Measurements from ENCODE around the gene SEPTIN11. TPM values are rescaled to one million over a fixed set of nuclear protein-coding genes. Genes with fewer than 3 reads are reported as not detected.

SEPTIN11 gene
- total and polyA plus RNA-seq, 2 of the 8 experiments (the other 6 are each of a cell fraction or from before 2014, with no cell fraction given): 32.2 to 110 TPM

GRCh38 chr4:76972306-76972705, 22.8 kb downstream of the SEPTIN11 start:
- Histone ChIP-seq H4K91ac (replicated peaks; ENCODE audit: insufficient read length, low read length) (no peak overlapping the region), H2AK5ac (ENCODE audit: low read depth, low read length) (no peak overlapping the region), H2BK15ac (ENCODE audit: low read length) (no peak overlapping the region), H3K23me2 (ENCODE audit: low read depth, low read length) (no peaks in the 10 kb centered on the region), H4K20me1 (replicated peaks in 1 of 2; ENCODE audit: control insufficient read depth in 1 of 2, insufficient read depth in 2 of 2, low read length in 2 of 2) (peaks cover 0 to 2% of the 10 kb centered on the region in 2 experiments), H3K36me3 (ENCODE audit: control insufficient read depth in 2 of 4, insufficient read depth in 4 of 4, low read length in 3 of 4) (no peaks in the 10 kb centered on the region), H3K27ac (ENCODE audit: low read depth, low read length) (no peak overlapping the region), H2AFZ (ENCODE audit: low read length) (no peak overlapping the region), H2BK20ac (ENCODE audit: low read length) (no peak overlapping the region), H2BK120ac (replicated peaks; ENCODE audit: low read depth, low read length) (no peak overlapping the region), H2BK12ac (ENCODE audit: low read depth, low read length) (no peak overlapping the region), H3K4me3 (ENCODE audit: extremely low read depth in 1 of 4, insufficient read depth in 2 of 4, low read depth in 3 of 4, low read length in 4 of 4) (no peak overlapping the region), H3K14ac (ENCODE audit: insufficient read length) (no peak overlapping the region), H3K9me3 (ENCODE audit: insufficient read depth in 2 of 2, low read depth in 1 of 2, low read length in 1 of 2) (no peaks in the 10 kb centered on the region), H3K9ac (replicated peaks in 1 of 4; ENCODE audit: extremely low read depth in 1 of 4, low read depth in 3 of 4, low read length in 3 of 4) (no peak overlapping the region), H3K27me3 (replicated peaks in 1 of 4; ENCODE audit: control insufficient read depth in 3 of 4, extremely low read depth in 1 of 4, insufficient read depth in 3 of 4, low read length in 3 of 4) (no peaks in the 10 kb centered on the region), H3K23ac (ENCODE audit: insufficient read length) (no peak overlapping the region), H3K4ac (replicated peaks; ENCODE audit: insufficient read length, low read depth, low read length) (no peak overlapping the region), H4K8ac (ENCODE audit: extremely low read depth, insufficient read depth, low read length) (no peak overlapping the region), H3K4me2 (ENCODE audit: insufficient read depth in 1 of 2, low read depth in 2 of 2, low read length in 2 of 2) (no peak overlapping the region), H3K56ac (replicated peaks; ENCODE audit: insufficient read length, low read depth, low read length) (no peak overlapping the region), H3K79me1 (ENCODE audit: low read depth, low read length) (no peaks in the 10 kb centered on the region; the same call in 1 of the 2 replicates), H2BK5ac (ENCODE audit: low read depth, low read length) (no peak overlapping the region), H3K4me1 (replicated peaks in 1 of 4; ENCODE audit: control insufficient read depth in 3 of 4, insufficient read depth in 4 of 4, low read length in 3 of 4) (peaks cover 0 to 14% (median 7%) of the 10 kb centered on the region in 4 experiments; a peak in 5 of 7 replicates), H4K5ac (ENCODE audit: insufficient read length, low read depth, low read length) (no peak overlapping the region), H3K79me2 (ENCODE audit: control insufficient read depth in 1 of 2, insufficient read depth in 2 of 2, low read length in 2 of 2) (peaks cover 0 to 39% of the 10 kb centered on the region in 2 experiments; a peak in 2 of 4 replicates), H3K18ac (ENCODE audit: extremely low read depth, low read length) (no peak overlapping the region)
- POLR2A ChIA-PET (ENCODE audit: partially characterized antibody): interaction anchor here (0.9 kb wide), 1 partner anchor 25 kb away, joined by 5 read pairs; no protein-coding TSS in a partner anchor
- TF ChIP-seq GABPA (IDR thresholded peaks at IDR 0.05; ENCODE audit: borderline replicate concordance, insufficient read depth, low read length) (no peak), MAFK (IDR thresholded peaks at IDR 0.05; ENCODE audit: low read depth, low read length) (no peak), SP1 (IDR thresholded peaks at IDR 0.05; ENCODE audit: low read depth, low read length) (no peak), POLR2AphosphoS5 (IDR thresholded peaks at IDR 0.05; ENCODE audit: low read depth, low read length) (no peak), CTBP2 (IDR thresholded peaks at IDR 0.05; ENCODE audit: borderline replicate concordance, insufficient read depth, insufficient read length, low read length) (no peak), ASH2L (IDR thresholded peaks at IDR 0.05; ENCODE audit: low read length) (no peak), SIX5 (IDR thresholded peaks at IDR 0.05; ENCODE audit: low read depth, low read length) (no peak), SIRT6 (IDR thresholded peaks at IDR 0.05; ENCODE audit: low read length) (no peak), CBX8 (IDR thresholded peaks at IDR 0.05; ENCODE audit: borderline replicate concordance, low read depth, low read length) (no peak), FOSL1 (IDR thresholded peaks at IDR 0.05; ENCODE audit: insufficient read depth, low read depth, low read length) (no peak), TAF1 (IDR thresholded peaks at IDR 0.05; ENCODE audit: low read depth, low read length) (no peak), SP2 (IDR thresholded peaks at IDR 0.05; ENCODE audit: low read length) (no peak)
- TF ChIP-seq, protein P1, sequence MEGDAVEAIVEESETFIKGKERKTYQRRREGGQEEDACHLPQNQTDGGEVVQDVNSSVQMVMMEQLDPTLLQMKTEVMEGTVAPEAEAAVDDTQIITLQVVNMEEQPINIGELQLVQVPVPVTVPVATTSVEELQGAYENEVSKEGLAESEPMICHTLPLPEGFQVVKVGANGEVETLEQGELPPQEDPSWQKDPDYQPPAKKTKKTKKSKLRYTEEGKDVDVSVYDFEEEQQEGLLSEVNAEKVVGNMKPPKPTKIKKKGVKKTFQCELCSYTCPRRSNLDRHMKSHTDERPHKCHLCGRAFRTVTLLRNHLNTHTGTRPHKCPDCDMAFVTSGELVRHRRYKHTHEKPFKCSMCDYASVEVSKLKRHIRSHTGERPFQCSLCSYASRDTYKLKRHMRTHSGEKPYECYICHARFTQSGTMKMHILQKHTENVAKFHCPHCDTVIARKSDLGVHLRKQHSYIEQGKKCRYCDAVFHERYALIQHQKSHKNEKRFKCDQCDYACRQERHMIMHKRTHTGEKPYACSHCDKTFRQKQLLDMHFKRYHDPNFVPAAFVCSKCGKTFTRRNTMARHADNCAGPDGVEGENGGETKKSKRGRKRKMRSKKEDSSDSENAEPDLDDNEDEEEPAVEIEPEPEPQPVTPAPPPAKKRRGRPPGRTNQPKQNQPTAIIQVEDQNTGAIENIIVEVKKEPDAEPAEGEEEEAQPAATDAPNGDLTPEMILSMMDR (IDR thresholded peaks at IDR 0.05; ENCODE audit: control extremely low read depth in 1 of 3, insufficient read depth in 1 of 3, low read depth in 1 of 3, low read length in 3 of 3): no peak
- CTCF ChIA-PET (ENCODE audit: partially characterized antibody): interaction anchor here (0.5 to 1.8 kb wide), 5 partner anchors 8 to 73 kb away, joined by 3 to 5 read pairs (median 3); no protein-coding TSS in a partner anchor
- DNase-seq (ENCODE audit: low read depth in 1 of 2, low spot score in 2 of 2): no peak
- FAIRE-seq: no peak
- WGBS, 2 experiments (ENCODE audit: extremely low coverage in 1 of 2, insufficient coverage in 1 of 2, insufficient read length in 1 of 2, insufficient replicate concordance in 2 of 2, low coverage in 1 of 2, low lambda C conversion rate in 2 of 2, missing lambda C conversion rate in 1 of 2): 84% methylated on average over 1 of the region's 1 CpG; no CpG with 5 or more reads in 1 of the 2 experiments
